HCEC 1CT (cell line): Measurements from ENCODE around the gene NPIPB6.

Source experiments
- DNase-seq: peaks from one replicate; pipeline ENCODE4 v3.0.0-alpha.2; 2017

The NPIPB6 gene

DNA sequence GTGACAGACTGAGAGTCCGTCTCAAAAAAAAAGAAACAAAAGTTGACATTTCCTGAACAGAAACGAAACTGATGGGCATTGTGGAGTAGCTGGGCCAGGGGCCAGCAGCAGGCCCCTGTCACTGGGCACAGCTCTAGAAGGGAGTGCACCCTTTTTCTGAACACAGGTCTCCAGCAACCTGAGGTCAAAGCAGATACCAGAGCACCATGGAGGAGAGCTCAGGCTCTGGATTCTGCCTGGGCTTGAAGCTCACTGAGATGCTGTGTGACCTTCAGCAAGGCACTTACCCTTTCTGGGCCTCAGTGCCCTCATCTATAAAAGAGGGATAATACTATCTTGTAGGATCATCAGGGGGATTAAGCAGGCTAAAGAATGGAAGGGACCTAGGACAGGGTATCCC is 66.0 kb downstream of the NPIPB6 start:
- no peak for DNase-seq

DNA sequence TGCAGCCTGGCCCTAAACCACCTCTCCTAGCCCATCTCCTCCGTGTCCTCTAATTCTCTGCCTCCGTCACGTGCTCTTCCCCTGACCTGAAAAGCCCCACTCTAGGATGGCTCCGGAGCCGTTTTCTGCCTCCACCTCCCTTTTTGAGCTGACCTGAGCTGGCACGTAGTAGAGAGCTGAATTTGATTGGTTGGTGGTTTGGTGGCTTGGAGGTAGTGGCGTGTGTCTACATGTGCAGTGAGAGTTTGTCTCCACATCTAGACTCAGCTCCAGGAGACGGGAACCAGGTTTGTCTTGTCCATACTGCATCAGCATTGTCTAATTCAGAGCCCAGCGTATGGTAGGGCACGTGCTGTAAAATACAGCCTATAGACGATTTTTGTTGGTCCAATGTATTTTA is 68.0 kb downstream of the NPIPB6 start:
- DNase-seq: no peak

DNA sequence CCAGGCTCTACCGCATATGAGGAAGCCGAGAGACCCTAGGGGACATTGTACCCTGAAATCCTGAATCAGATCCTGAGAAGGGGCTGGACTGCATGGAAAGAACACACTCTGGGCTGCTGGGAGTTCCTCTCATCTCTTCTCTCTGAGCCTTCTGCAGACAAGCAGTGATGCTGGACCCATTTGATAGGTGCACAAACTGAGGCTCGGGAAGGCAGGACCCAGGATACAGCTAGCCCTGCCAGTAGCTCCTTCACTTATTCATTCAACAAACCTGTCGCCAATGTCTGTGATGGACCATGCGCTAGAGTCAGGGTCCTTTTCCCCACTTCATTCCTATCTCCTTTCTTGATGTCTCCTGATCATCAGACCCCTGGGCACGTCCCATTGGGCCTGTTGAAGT is 69.1 kb downstream of the NPIPB6 start:
- DNase-seq: no peak

DNA sequence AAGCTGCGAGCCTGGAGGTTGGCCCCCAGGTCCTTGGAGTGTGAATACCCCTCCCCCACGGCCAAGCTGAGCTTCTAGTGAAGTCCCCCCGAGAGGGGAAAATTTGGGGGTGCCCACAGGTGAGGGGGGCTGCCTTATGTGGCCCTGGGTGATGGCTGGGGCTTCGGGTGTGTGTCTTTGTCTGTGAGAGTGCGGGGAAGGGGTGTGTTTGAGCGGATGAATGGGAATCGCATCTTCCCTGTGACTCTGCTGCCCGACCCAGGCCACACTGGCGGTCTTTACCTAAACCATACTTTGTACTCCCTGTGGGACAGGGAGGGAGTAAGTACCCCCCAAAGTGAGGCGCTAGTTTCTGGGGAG is 69.7 kb downstream of the NPIPB6 start:
- no peak for DNase-seq

DNA sequence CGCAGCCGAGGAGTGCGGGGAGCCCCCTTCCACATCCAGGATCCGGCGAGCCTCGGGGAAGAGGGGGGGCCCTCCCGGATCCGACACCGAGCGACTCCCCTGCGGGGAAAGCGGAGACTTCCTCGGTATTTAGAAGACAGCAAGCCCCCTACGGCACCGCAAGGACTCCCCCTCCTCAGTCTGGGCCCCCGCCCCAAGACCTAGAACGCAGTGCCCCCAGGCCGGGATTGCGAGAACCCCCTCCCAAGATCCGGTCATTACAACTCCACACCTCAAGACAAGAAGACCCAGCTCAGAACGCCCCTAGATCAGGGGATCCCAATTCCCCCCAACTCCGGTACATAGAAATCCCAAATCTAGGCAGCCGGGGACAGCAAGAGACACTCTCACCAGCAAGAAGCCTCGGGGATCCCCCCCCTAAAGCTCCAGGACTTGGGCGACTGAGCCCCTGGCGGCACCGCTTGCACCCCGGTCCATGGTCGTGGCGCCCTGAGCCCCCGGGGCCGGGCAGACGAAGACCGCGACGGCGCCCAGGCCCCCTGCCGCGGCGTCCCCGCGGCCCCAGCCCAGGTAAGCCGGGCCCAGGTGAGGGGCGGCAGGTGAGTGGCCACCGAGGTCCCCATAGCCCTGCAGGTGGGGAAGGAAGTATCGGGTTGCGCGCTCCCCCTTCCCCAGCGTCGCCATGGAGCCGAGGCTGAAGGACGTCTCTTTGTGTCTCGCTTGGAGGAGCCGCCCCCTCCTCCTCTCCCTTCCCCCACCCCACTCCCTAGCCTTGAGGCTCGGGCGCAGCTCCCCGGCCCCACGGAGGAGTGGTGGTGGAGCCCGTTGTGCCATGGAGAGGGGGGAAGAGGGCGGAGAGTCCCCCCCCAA is 70.3 kb downstream of the NPIPB6 start:
- no peak for DNase-seq
